ENCODE measurements around the gene MMGT1.

DNA sequence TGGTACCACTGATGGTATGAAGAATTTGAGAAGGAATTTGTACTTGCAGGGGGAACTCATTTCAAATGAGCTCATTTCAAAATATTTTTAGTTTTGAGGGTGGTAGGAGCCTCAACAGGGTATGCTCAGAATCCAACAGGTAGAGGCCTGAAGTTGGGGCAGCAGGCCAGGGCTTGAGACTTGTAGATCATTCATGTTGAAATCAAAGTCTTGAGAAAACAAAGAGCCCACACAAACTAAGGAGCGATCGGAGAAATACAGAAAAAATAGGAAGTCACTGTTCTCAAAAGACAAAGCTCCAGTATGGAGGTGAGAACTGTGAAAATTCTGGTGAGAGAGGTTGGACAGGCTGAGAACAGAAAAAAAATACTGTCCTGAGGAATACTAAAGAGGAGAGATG lies 10.5 kb upstream of the MMGT1 start:
- TF ChIP-seq, protein P1, sequence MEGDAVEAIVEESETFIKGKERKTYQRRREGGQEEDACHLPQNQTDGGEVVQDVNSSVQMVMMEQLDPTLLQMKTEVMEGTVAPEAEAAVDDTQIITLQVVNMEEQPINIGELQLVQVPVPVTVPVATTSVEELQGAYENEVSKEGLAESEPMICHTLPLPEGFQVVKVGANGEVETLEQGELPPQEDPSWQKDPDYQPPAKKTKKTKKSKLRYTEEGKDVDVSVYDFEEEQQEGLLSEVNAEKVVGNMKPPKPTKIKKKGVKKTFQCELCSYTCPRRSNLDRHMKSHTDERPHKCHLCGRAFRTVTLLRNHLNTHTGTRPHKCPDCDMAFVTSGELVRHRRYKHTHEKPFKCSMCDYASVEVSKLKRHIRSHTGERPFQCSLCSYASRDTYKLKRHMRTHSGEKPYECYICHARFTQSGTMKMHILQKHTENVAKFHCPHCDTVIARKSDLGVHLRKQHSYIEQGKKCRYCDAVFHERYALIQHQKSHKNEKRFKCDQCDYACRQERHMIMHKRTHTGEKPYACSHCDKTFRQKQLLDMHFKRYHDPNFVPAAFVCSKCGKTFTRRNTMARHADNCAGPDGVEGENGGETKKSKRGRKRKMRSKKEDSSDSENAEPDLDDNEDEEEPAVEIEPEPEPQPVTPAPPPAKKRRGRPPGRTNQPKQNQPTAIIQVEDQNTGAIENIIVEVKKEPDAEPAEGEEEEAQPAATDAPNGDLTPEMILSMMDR (IDR thresholded peaks at IDR 0.05; ENCODE audit: extremely low read depth in 1 of 2, insufficient read depth in 1 of 2, low read depth in 1 of 2, low read length in 2 of 2) = no peak
- TF ChIP-seq POLR2A (IDR thresholded peaks at IDR 0.05; ENCODE audit: low read depth, low read length) (no peak), POLR2AphosphoS5 (IDR thresholded peaks at IDR 0.05; ENCODE audit: insufficient read depth, low read depth, low read length) (no peak), EZH2 (IDR thresholded peaks at IDR 0.05; ENCODE audit: borderline replicate concordance, low read depth, low read length, severe bottlenecking) (no peak), JUN (IDR thresholded peaks at IDR 0.05; ENCODE audit: borderline replicate concordance, insufficient read depth, insufficient read length, low read depth) (no peak), FOS (IDR thresholded peaks at IDR 0.05; ENCODE audit: borderline replicate concordance, insufficient read depth, low read length) (no peak), MYC (IDR thresholded peaks at IDR 0.05; ENCODE audit: low read depth, low read length) (no peak)
- TF ChIP-seq, protein P2, sequence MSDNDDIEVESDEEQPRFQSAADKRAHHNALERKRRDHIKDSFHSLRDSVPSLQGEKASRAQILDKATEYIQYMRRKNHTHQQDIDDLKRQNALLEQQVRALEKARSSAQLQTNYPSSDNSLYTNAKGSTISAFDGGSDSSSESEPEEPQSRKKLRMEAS (IDR thresholded peaks at IDR 0.05; ENCODE audit: insufficient read depth, insufficient read length) = no peak
